ENCODE data around the gene UBL7. TPM values are rescaled to one million over a fixed set of nuclear protein-coding genes. Genes with fewer than 3 reads are reported as not detected.

UBL7 gene
- total and polyA plus RNA-seq, 2 of the 8 experiments (the other 6 are each of a cell fraction or from before 2014, with no cell fraction given) = 71.5 to 183 TPM

DNA sequence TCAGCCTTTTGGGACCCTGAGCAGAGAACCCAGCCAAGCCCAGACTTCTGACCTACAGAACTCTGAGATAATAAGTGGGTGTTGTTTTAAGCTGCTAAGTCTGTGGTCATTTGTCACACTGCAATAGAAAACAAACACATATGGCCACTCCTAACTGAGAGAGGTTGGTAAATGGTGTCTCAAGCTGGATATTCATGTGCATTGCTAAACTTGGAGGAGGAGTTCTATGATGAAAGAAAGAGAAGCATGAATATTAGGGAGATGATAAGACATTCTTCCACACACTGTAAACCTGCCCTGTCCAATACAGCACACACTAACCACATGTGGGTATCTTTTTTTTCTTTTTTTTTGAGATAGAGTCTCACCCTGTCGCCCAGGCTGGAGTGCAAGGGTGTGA is 27.8 kb upstream of the UBL7 start:
- Histone ChIP-seq H3K27me3 (replicated peaks in 1 of 4; ENCODE audit: control insufficient read depth in 3 of 4, extremely low read depth in 1 of 4, insufficient read depth in 3 of 4, low read length in 3 of 4) (no peaks in the 10 kb centered on the region), H3K4me1 (replicated peaks in 1 of 4; ENCODE audit: control insufficient read depth in 3 of 4, insufficient read depth in 4 of 4, low read length in 3 of 4) (peaks cover 0 to 4% (median 4%) of the 10 kb centered on the region in 4 experiments; a peak in 5 of 7 replicates), H3K9ac (replicated peaks in 1 of 4; ENCODE audit: extremely low read depth in 1 of 4, low read depth in 3 of 4, low read length in 3 of 4) (no peak overlapping the region), H2BK12ac (ENCODE audit: low read depth, low read length) (no peak overlapping the region), H4K5ac (ENCODE audit: insufficient read length, low read depth, low read length) (no peak overlapping the region), H3K14ac (ENCODE audit: insufficient read length) (no peak overlapping the region), H3K79me1 (ENCODE audit: low read depth, low read length) (no peaks in the 10 kb centered on the region), H2BK15ac (ENCODE audit: low read length) (no peak overlapping the region), H3K18ac (ENCODE audit: extremely low read depth, low read length) (no peak overlapping the region), H3K23me2 (ENCODE audit: low read depth, low read length) (no peaks in the 10 kb centered on the region), H2AFZ (ENCODE audit: low read length) (no peak overlapping the region), H3K4me3 (ENCODE audit: extremely low read depth in 1 of 4, insufficient read depth in 2 of 4, low read depth in 3 of 4, low read length in 4 of 4) (no peak overlapping the region), H3K23ac (ENCODE audit: insufficient read length) (no peak overlapping the region), H2BK120ac (replicated peaks; ENCODE audit: low read depth, low read length) (no peak overlapping the region), H4K20me1 (replicated peaks in 1 of 2; ENCODE audit: control insufficient read depth in 1 of 2, insufficient read depth in 2 of 2, low read length in 2 of 2) (no peaks in the 10 kb centered on the region), H2BK5ac (ENCODE audit: low read depth, low read length) (no peak overlapping the region), H3K27ac (ENCODE audit: low read depth, low read length) (no peak overlapping the region), H3K79me2 (ENCODE audit: control insufficient read depth in 1 of 2, insufficient read depth in 2 of 2, low read length in 2 of 2) (no peaks in the 10 kb centered on the region), H2AK5ac (ENCODE audit: low read depth, low read length) (no peak overlapping the region), H3K36me3 (ENCODE audit: control insufficient read depth in 2 of 4, insufficient read depth in 4 of 4, low read length in 3 of 4) (no peaks in the 10 kb centered on the region; a peak in 1 of 8 replicates), H3K4ac (replicated peaks; ENCODE audit: insufficient read length, low read depth, low read length) (no peak overlapping the region), H4K91ac (replicated peaks; ENCODE audit: insufficient read length, low read length) (no peak overlapping the region), H4K8ac (ENCODE audit: extremely low read depth, insufficient read depth, low read length) (no peak overlapping the region), H2BK20ac (ENCODE audit: low read length) (no peak overlapping the region), H3K9me3 (ENCODE audit: insufficient read depth in 2 of 2, low read depth in 1 of 2, low read length in 1 of 2) (no peaks in the 10 kb centered on the region), H3K56ac (replicated peaks; ENCODE audit: insufficient read length, low read depth, low read length) (no peak overlapping the region), H3K4me2 (ENCODE audit: insufficient read depth in 1 of 2, low read depth in 2 of 2, low read length in 2 of 2) (no peak overlapping the region)
- DNase-seq (ENCODE audit: low read depth in 1 of 2, low spot score in 2 of 2) (no peak), FAIRE-seq (no peak)
- ChIA-PET POLR2A (ENCODE audit: partially characterized antibody) (interaction anchor here (1.3 kb wide), 2 partner anchors 30 to 41 kb away, joined by 3 to 4 read pairs; no protein-coding TSS in a partner anchor), CTCF (ENCODE audit: partially characterized antibody) (interaction anchor here (0.7 to 3.9 kb wide), 18 partner anchors 9 to 114 kb away, joined by 3 to 22 read pairs (median 4); no protein-coding TSS in a partner anchor)
- 71% methylated on average over 1 of the region's 1 CpG; no CpG with 5 or more reads in 1 of the 2 experiments for WGBS, 2 experiments (ENCODE audit: extremely low coverage in 1 of 2, insufficient coverage in 1 of 2, insufficient read length in 1 of 2, insufficient replicate concordance in 2 of 2, low coverage in 1 of 2, low lambda C conversion rate in 2 of 2, missing lambda C conversion rate in 1 of 2)
- TF ChIP-seq CTBP2 (IDR thresholded peaks at IDR 0.05; ENCODE audit: borderline replicate concordance, insufficient read depth, insufficient read length, low read length) (no peak), SIRT6 (IDR thresholded peaks at IDR 0.05; ENCODE audit: low read length) (no peak)

Measured in H1 (cell line).